B cell (primary cell): Measurements from ENCODE around the gene GPR83.

Experiments
- EZH2 ChIP-seq: IDR thresholded peaks from 2 replicates; pipeline ENCODE4 v1.6.1; 2012; ENCODE audit warnings: borderline replicate concordance, low read depth, mild to moderate bottlenecking, moderate library complexity, low read length; ENCODE audit not compliant: insufficient read depth, poor library complexity, severe bottlenecking
- TF ChIP-seq, protein P1 (sequence below): fragments of 200-600 bp; IDR thresholded peaks from one replicate; pipeline ENCODE4 v1.8.0; 2022; ENCODE audit warnings: antibody characterized with exemption, mild to moderate bottlenecking

DNA sequence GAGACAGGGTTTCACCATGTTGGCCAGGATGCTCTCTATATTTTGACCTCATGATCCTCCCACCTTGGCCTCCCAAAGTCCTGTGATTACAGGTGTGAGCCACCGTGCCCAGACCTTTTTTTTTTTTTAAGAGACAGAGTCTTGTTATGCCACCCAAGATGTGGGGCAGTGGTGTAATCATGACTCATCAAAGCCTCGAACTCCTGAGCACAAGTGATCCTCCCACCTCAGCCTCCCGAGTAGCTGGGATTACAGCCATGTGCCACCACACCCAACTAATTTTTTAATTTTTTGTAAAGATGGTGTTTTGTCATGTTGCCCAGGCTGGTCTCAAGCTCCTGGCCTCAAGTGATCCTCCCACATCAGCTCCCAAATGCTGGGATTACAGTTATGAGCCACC is 59.0 kb downstream of the GPR83 start:
- TF ChIP-seq, protein P1, sequence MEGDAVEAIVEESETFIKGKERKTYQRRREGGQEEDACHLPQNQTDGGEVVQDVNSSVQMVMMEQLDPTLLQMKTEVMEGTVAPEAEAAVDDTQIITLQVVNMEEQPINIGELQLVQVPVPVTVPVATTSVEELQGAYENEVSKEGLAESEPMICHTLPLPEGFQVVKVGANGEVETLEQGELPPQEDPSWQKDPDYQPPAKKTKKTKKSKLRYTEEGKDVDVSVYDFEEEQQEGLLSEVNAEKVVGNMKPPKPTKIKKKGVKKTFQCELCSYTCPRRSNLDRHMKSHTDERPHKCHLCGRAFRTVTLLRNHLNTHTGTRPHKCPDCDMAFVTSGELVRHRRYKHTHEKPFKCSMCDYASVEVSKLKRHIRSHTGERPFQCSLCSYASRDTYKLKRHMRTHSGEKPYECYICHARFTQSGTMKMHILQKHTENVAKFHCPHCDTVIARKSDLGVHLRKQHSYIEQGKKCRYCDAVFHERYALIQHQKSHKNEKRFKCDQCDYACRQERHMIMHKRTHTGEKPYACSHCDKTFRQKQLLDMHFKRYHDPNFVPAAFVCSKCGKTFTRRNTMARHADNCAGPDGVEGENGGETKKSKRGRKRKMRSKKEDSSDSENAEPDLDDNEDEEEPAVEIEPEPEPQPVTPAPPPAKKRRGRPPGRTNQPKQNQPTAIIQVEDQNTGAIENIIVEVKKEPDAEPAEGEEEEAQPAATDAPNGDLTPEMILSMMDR = no peak
- TF ChIP-seq EZH2 = no peak
